Iris pigment epithelial cell (primary cell): ENCODE results near the gene FAT1.

Source experiments
- DNase-seq: peaks from one replicate; pipeline ENCODE4 v3.0.0-alpha.2; 2011; ENCODE audit warnings: low read depth

Gene FAT1

DNA sequence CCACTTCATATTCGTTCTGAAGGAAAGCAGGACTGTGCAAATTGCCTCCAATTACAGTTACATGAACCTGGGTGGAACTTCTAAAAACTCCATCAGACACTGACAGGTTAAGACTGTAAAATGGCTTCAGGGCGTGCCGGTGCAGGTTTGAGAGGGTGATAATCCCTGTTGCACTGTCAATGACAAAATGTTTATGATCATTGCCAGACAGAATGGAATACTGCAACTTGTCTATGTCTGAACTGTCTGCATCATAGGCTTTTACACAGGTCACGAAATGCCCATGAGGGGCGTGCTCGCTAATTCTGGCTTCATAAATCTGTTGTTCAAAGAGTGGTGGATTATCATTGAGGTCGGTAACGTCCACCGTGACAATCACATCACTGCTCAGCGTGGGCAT lies 104.6 kb downstream of the FAT1 start:
- DNase-seq = no peak

DNA sequence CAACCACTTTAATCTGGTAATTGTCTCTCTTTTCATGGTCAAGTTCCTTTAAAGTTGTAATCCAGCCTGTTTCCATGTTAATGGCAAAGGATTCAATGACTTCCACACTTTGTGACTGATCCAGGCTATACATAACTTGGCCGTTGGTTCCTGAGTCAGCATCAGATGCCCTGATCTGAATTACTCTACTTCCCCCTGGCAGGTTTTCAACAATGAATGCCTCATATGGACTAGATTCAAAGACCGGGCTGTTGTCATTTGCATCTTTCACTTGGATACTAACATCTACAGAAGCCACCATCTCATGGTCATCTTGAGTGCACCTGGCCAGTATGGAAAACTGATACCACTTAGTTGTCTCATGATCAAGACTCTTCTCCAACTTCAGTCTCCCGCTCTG lies 105.7 kb downstream of the FAT1 start:
- no peak for DNase-seq

DNA sequence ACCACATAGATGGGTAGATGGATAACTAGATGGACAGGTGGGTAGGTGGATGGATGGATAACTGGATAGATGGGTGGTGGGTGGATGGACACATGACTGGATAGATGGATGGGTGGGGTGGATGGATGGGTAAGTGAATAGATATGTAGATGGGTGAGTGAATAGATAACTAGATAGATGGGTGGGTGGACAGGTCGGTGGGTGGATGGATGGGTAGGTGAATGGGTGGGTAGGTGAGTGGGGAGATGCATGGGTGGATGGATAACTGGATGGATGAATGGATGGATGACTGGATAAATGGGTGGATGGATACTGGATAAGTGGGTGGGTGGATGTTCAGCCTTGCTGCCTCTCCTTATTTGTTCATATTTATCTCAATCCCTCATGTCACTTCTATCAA lies 116.2 kb downstream of the FAT1 start:
- DNase-seq = no peak

DNA sequence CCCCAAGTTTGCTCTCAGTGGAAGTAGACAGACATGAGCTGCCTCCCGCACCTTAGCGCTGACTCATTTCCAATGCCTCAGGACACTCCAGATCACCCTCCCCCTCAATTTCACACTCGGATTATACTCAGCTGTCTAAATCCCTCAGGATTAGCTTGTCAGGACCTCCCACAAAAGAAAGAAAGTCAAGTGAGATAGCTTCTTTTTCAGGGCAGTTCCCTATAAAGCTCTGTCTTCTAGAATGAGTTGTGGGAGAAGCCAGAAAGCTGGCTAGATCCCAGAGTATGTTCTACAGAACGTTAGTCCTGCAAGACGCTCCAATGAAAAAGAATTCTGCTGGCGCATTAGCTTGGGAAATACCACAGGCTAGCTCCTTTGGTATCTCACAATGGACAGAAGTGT lies 117.1 kb downstream of the FAT1 start:
- DNase-seq = peak; percentile 87

GRCh38 chr4:186605261-186605865 lies 118.3 kb downstream of the FAT1 start:
- no peak for DNase-seq

GRCh38 chr4:186604124-186604807 lies 119.4 kb downstream of the FAT1 start:
- DNase-seq = no peak

DNA sequence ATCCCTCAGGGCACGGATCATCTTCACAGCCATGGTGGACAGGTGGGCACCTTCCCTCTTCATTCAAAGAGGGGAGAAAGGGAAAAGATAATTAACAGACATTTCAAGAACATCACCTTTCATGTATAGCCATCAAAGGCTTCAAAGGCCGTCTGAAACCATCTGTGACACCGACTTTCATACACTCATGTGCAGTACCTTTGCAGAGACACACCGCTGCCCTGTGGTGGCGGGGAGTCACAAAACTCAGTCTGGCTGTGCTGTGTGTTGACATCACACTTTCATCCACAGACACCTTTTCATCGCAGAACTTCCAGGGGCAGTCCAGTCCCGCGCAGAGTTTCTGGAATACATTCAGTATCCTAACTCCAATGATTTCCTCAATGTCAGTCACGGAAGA lies 120.7 kb downstream of the FAT1 start:
- no peak for DNase-seq

- no peak for DNase-seq
These were observed 124.2 kb downstream of the FAT1 start for GRCh38 chr4:186599483-186599882.

DNA sequence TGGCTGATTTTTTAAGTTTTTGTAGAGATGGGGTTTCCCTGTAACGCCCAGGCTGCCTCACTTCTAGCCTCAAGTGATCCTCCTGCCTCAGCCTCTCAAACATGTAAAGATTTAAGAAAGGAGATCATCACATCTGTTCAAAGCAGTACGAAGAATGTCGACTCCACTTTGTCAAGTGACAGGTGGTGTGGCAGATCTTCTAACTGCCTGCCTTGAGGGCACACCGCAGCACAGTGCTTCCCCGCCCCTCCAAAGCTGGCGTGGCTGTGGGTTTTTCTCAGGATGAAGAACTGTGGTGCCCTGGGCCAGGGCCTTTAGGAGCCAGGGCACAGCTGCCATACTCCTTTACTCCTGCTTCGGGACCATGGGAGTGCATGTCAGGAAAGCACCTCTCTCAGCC lies 125.0 kb downstream of the FAT1 start:
- DNase-seq = no peak

DNA sequence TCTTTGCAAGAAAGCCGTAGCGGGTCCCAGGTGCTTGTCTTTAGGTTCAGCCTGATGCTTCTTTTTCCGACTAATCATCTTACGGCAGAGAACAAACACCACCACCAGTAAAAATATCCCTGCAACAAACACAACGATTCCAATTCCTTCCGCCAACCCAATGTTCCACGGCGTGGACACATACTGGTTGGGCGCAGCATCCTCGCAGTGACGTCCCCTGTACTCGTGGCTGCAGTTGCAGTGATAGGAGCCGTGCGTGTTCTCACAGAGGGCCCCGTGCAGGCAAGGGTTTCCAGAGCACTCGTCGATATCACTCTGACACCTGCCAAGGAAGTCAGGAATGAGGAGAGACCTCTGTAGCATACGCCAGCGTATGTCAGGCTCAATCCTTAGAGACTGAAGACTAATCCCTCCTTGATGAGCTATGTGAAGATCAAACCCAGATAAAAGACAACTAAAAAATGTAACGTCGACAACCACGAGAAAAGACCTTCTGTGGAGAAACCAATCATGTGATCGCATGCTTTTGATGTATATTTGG lies 126.7 kb downstream of the FAT1 start:
- DNase-seq = no peak

- no peak for DNase-seq
These were observed 127.3 kb downstream of the FAT1 start for GRCh38 chr4:186596346-186596745.

DNA sequence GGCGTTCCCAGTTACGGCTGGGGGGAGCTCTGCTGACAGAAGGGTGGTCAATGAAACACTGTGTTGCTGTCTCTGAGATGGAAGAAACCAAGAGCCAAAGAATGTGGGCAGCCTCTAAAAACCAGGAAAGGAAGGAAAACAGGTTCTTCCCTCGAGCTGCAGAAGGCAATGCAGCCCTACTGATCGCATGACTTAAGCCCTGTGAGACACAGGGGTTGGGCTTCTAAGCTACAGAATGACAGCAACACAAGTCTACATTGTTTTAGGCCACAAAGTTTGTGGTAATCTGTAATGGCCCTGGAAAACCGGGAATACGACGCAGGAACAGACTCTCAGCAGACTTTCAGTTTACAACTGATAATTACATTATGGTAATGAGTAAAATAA lies 130.1 kb downstream of the FAT1 start:
- no peak for DNase-seq

- no peak for DNase-seq
These were observed 130.6 kb downstream of the FAT1 start for GRCh38 chr4:186592966-186593586.

DNA sequence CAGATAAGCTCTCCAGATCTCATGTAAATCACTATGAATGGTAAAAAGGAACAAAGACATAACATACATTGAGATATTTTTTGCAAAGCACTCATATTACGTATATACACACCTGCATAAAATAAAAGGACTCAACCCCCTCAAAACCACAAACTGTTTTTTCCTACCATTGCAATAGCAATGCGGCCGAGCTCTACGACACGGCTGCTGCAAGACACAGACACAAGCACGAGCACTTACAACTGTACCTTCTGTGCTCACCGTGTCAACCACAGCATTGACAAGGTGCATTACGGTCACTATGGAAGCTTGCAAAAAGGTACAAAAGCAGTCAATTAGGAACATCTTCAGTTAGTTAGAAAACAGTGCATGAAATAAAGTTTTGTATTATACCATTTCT lies 131.2 kb downstream of the FAT1 start:
- DNase-seq = no peak

- DNase-seq = no peak
These were observed 132.0 kb downstream of the FAT1 start for GRCh38 chr4:186591651-186592050.

GRCh38 chr4:186588503-186588902 lies 135.2 kb downstream of the FAT1 start:
- DNase-seq = no peak

- peak; percentile 60 for DNase-seq
These were observed 136.1 kb downstream of the FAT1 start for GRCh38 chr4:186587416-186588018.

DNA sequence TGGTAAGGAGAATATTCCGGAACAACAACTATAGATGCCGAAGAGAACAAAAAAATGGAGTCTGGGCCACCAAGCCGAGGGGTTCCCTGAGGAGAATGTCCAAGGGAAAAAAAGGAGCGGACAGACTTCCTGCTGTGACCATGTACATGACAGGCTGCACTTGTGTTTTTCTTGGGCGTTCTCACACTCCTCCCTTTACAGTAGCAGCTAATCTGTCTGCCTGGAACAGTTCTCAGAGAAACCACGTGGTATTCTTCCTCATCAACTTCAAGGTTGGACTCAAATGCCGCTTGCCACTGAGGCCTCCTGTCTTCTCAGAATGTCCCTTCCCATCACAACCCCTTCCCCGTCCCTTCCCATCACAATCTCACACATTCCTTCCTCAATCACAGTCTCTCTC lies 137.5 kb downstream of the FAT1 start:
- DNase-seq = peak; percentile 71

DNA sequence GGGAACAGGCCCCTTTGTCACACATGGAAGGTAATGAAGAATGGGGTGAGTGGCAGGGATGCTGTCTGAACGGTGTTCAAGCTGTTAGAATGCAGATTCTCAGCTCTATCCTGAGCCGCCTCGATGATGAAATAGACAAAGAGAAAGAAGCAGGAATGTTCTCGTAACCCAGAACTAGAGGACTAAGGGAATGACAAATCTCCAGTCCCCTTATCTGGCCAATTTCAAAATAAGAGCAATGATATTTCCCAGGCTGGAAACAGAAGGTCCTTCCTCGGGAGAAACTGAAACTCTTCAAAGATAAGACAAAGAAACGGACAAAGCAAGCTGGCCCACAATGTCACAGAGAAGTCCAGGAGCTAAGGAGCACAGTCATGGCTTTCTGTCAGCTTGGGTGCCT lies 138.7 kb downstream of the FAT1 start:
- no peak for DNase-seq

- no peak for DNase-seq
These were observed 142.2 kb downstream of the FAT1 start for GRCh38 chr4:186581421-186581820.

- DNase-seq = no peak
These were observed 143.0 kb downstream of the FAT1 start for GRCh38 chr4:186580669-186581068.

DNA sequence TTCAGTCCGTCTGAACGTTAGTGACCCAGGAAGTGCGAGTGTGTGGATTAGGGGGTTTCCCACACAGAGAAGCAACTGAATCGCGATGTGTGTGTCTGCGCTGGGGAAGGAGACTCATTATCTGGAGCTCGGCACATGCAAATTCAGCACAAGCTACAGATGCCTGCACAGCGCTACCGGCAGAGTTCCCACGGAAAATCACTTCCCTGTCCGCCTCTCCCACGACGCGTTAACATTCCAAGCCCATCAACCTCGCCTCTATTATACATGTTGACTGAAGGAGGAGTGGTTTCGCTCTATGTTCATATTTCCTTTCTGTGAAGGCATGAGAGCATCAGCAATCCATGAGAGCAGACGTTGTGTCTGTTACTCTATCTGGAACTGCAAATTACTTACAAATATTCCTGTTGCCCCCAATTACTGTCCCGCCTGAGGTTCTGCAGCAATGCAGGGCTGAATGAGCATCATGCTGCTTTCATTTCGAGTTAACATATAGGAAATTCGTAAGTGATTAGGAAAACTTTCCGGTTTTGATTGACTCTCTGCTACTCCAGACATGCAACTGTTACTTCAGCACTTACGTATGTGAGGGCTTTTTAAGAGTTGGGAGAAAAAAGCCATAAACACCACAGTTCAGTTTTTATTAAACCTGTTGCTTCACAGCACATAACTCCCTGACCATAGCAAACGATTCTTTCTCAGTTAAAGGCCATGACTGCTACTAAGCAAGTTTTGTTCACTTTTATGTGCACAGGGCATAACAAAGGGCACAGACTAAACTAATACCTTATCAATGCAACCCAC lies 153.3 kb downstream of the FAT1 start:
- peak; percentile 58 for DNase-seq
